Hepatocyte (in vitro differentiated cells): Measurements from ENCODE around the gene SLC17A5.

Source experiments
- CTCF ChIP-seq: fragments of 200-600 bp; sonication (generic); IDR thresholded peaks from 2 replicates; pipeline ENCODE4 v1.5.1; 2016; ENCODE audit warnings: antibody characterized with exemption, mild to moderate bottlenecking; ENCODE audit not compliant: poor library complexity
- EZH2 ChIP-seq: fragments of 200-600 bp; sonication (generic); IDR thresholded peaks from 2 replicates; pipeline ENCODE4 v1.6.1; 2016; ENCODE audit warnings: antibody characterized with exemption, mild to moderate bottlenecking, borderline replicate concordance

GRCh38 chr6:73636048-73636447 is 17.7 kb downstream of the SLC17A5 start:
- TF ChIP-seq EZH2 (no peak), CTCF (no peak)
